Pancreas (tissue), 10 donors: ENCODE results near the gene ECHS1. TPM values are rescaled to one million over a fixed set of nuclear protein-coding genes. Genes with fewer than 3 reads are reported as not detected.
"Not testable (repeated sequence)": the region's sequence is repeated elsewhere in the genome, so short reads cannot be mapped to it uniquely, and the experiment has no call there.

Experiments used
- ATAC-seq, 4 donors: fragments of 200-7000 bp; cut with Tn5 transposase; one replicate each; pipeline versions ENCODE4 v1.8.0 to v1.9.1; 2020; ENCODE audit warnings: mild to moderate bottlenecking in 4 of 4, moderate library complexity in 4 of 4
- DNase-seq, 6 donors: peaks; one replicate each; pipeline ENCODE4 v3.0.0-alpha.2; 2020
- FAIRE-seq: peaks from 2 replicates; lab custom pipeline; 2012; peaks lifted over from hg19 to GRCh38; lab: Jason Lieb, UNC
- H3K27ac ChIP-seq, 4 donors: fragments of 200-600 bp; sonication (generic); 1 replicate in 3 of 4; 2 replicates in 1 of 4; pipeline versions ENCODE4 v1.5.0 to v1.8.0; 2020
- H3K27me3 ChIP-seq, 4 donors: fragments of 200-600 bp; one replicate each; pipeline ENCODE4 v1.8.0; 2021
- H3K36me3 ChIP-seq, 3 donors: fragments of 200-600 bp; sonication (generic) in 1 of 3; one replicate each; pipeline versions ENCODE4 v1.5.0 to v1.8.0; 2020 to 2021
- H3K4me1 ChIP-seq, 3 donors: fragments of 200-600 bp; one replicate each; pipeline ENCODE4 v1.8.0; 2021
- H3K4me3 ChIP-seq, 4 donors: fragments of 200-600 bp; sonication (generic) in 2 of 4; one replicate each; pipeline versions ENCODE4 v1.5.0 to v1.8.0; 2020 to 2021
- H3K9me3 ChIP-seq, 4 donors: fragments of 200-600 bp; one replicate each; pipeline ENCODE4 v1.8.0; 2021
- CTCF ChIP-seq, 4 donors: fragments of 200-600 bp; sonication (generic) in 3 of 4; IDR thresholded peaks; one replicate each; pipeline versions ENCODE4 v1.5.0 to v1.8.0; 2021; ENCODE audit warnings: antibody characterized with exemption in 4 of 4
- WGBS, 2 donors: extraction: QIAGEN DNeasy Blood & Tissue Kit; methylation state at CpG; one replicate each; pipeline ENCODE4 v1.1.7; 2013; 5-methylcytosine and 5-hydroxymethylcytosine counted together
- intact Hi-C, 3 donors: fragments of 100-400 bp; cut with DNase I; formaldehyde crosslinking; loops; one replicate each; pipeline versions ENCODE4 v1.11.1 to v1.14.2; 2022
- polyA plus RNA-seq, 2 donors: library from polyadenylated mRNA; stranded (reverse); fragments of 200-250 nt; gene quantifications; one replicate each; pipeline ENCODE4 v1.2.3, GENCODE V29; 2013
- total RNA-seq, 6 donors: library from RNA; stranded (reverse); fragmentation: NEBNext Ultra II Directional in 4 of 6; extraction: Animal tissue kit (Norgen Biotek cat#: 25700) in 4 of 6; gene quantifications; one replicate each; pipeline versions ENCODE4 v1.2.1 to v1.2.4, GENCODE V29; 2021 to 2023
- donor health status: healthy with polysubstance abuse.
- donor health status: DM: no; HTN: no; CAD: no; lungs with moderate emphysema.
- donor health status: DM: no; HTN: no; CAD: no.
- donor health status: control.
- donor health status: control.
- donor health status: Bipolar disorder and iron deficiency.
- donor health status: DM: yes; HTN: yes; CAD: no.
- donor health status: DM: no; HTN: no; CAD: no.
- donor health status: DM: no; HTN: no; CAD: no.
- donor health status: DM: yes; HTN: yes; CAD: no.

The ECHS1 gene
- total and polyA plus RNA-seq, 8 donors: 32.4 to 69.2 (median 37.8) TPM

- DNase-seq (no peak), ATAC-seq (no peak), FAIRE-seq (no peak)
- Histone ChIP-seq H3K4me3 (no peak overlapping the region), H3K36me3 (peaks cover 0 to 1% (median 0%) of the 10 kb centered on the region in 3 donors), H3K27ac (no peak overlapping the region), H3K4me1 (peaks cover 0 to 10% (median 0%) of the 10 kb centered on the region in 3 donors), H3K9me3 (no peaks in the 10 kb centered on the region), H3K27me3 (no peaks in the 10 kb centered on the region)
- TF ChIP-seq CTCF (IDR thresholded peaks at IDR 0.05): no peak
- 76 to 82% methylated on average over 12 of the region's 12 CpGs for WGBS, 2 donors
- intact Hi-C loops: no loop called here
These were observed 2.4 kb upstream of the ECHS1 start for GRCh38 chr10:133375357-133376115.

- Histone ChIP-seq H3K27me3 (no peaks in the 10 kb centered on the region), H3K36me3 (peaks cover 0 to 27% (median 9%) of the 10 kb centered on the region in 3 donors), H3K4me1 (peaks cover 0 to 7% (median 0%) of the 10 kb centered on the region in 3 donors), H3K27ac (no peak overlapping the region), H3K4me3 (peak overlapping the region in 3 of 4 donors; percentile 36 to 72 (median 69)), H3K9me3 (no peaks in the 10 kb centered on the region)
- intact Hi-C loops: no loop called here
- WGBS, 2 donors: 10 to 12% methylated on average over 18 to 20 of the region's 20 CpGs
- FAIRE-seq: no peak
- peak in 5 of 6 donors; percentile 21 to 87 (median 68) for DNase-seq
- no peak for TF ChIP-seq CTCF (IDR thresholded peaks at IDR 0.05)
- ATAC-seq: peak in 3 of 4 donors; percentile 10 to 11 (median 11)
These were observed 647 bp downstream of the ECHS1 start for GRCh38 chr10:133372507-133372906.

- DNase-seq: peak in 1 of 6 donors; percentile 24
- H3K36me3 ChIP-seq: peaks cover 6 to 47% (median 25%) of the 10 kb centered on the region in 3 donors
These were observed 2.9 kb downstream of the ECHS1 start for GRCh38 chr10:133370030-133370786.

GRCh38 chr10:133368153-133368552 is 5.0 kb downstream of the ECHS1 start:
- FAIRE-seq (no peak), DNase-seq (no peak), ATAC-seq (no peak)
- no peaks in the 10 kb centered on the region for H3K27me3 ChIP-seq
- H3K4me1 ChIP-seq: peaks cover 0 to 3% (median 0%) of the 10 kb centered on the region in 3 donors
- H3K4me3 ChIP-seq: no peak overlapping the region
- intact Hi-C loops: no loop called here
- no peaks in the 10 kb centered on the region for H3K9me3 ChIP-seq
- no peak overlapping the region for H3K27ac ChIP-seq
- H3K36me3 ChIP-seq: peaks cover 6 to 57% (median 25%) of the 10 kb centered on the region in 3 donors
- WGBS, 2 donors: 95 to 96% methylated on average over 7 of the region's 7 CpGs
- TF ChIP-seq CTCF (IDR thresholded peaks at IDR 0.05): no peak

More at GRCh38 chr10:133370030-133370786, 2.9 kb downstream of the ECHS1 start:
- no peak for TF ChIP-seq CTCF (IDR thresholded peaks at IDR 0.05)
- no peaks in the 10 kb centered on the region for H3K27me3 ChIP-seq
- no peaks in the 10 kb centered on the region for H3K9me3 ChIP-seq
- no peak overlapping the region for H3K4me3 ChIP-seq
- WGBS, 2 donors: 84 to 93% methylated on average over 24 of the region's 24 CpGs
- peaks cover 0 to 7% (median 0%) of the 10 kb centered on the region in 3 donors for H3K4me1 ChIP-seq
- FAIRE-seq (no peak), ATAC-seq (no peak)
- H3K27ac ChIP-seq: no peak overlapping the region
- intact Hi-C loops: no loop called here

- DNase-seq, intact Hi-C loops, H3K9me3 ChIP-seq, H3K4me1 ChIP-seq, H3K27me3 ChIP-seq, ATAC-seq, FAIRE-seq, H3K4me3 ChIP-seq, H3K27ac ChIP-seq: not testable (repeated sequence)
- H3K36me3 ChIP-seq: peaks cover 6 to 64% (median 25%) of the 10 kb centered on the region in 3 donors
- WGBS, 2 donors: 94 to 96% methylated on average over 3 to 5 of the region's 7 CpGs
These were observed 5.7 kb downstream of the ECHS1 start for GRCh38 chr10:133367461-133367860.
